AG04450 (cell line): Measurements from ENCODE around the gene TMCC2. TPM values are rescaled to one million over a fixed set of nuclear protein-coding genes. Genes with fewer than 3 reads are reported as not detected.

Experiments
- CTCF ChIA-PET: fragments of 300-600, 350-600 bp; formaldehyde crosslinking; extraction: SDS; loops from one replicate; lab custom pipeline; 2022; ENCODE audit warnings: antibody characterized with exemption, inconsistent platforms; lab: Charles Lee
- POLR2A ChIA-PET: fragments of 350-600 bp; formaldehyde crosslinking; extraction: SDS; loops from one replicate; lab custom pipeline; 2021; ENCODE audit warnings: antibody characterized with exemption, inconsistent platforms; lab: Yijun Ruan, JAX
- DNase-seq: peaks from one replicate; pipeline ENCODE4 v3.0.0-alpha.2; 2011; ENCODE audit warnings: low read depth, low spot score
- H3K27ac ChIP-seq: one replicate; pipeline ENCODE4 v1.5.1; 2012; ENCODE audit warnings: low read depth, low read length, control low read depth
- H3K27me3 ChIP-seq: one replicate; pipeline ENCODE4 v1.6.0; 2012; ENCODE audit warnings: low read length; ENCODE audit not compliant: control insufficient read depth, insufficient read depth
- H3K4me3 ChIP-seq: 2 replicates; pipeline ENCODE4 v1.5.1; 2011; ENCODE audit warnings: mild to moderate bottlenecking, low read depth, low read length, control low read depth
- H3K9me3 ChIP-seq: 2 replicates; pipeline ENCODE4 v1.5.1; 2012; ENCODE audit warnings: low read length; ENCODE audit not compliant: control insufficient read depth, insufficient read depth
- polyA plus RNA-seq: library from polyadenylated mRNA; depleted of rRNA; stranded (reverse); fragments of >200 nt; gene quantifications from 2 replicates; pipeline ENCODE4 v1.2.3, GENCODE V29; 2011
- TF ChIP-seq, protein P1 (sequence below): IDR thresholded peaks from 2 replicates; pipeline ENCODE4 v1.5.1; 2011; ENCODE audit warnings: low read depth, low read length, control low read depth, inconsistent platforms

Gene TMCC2
- polyA plus RNA-seq, 1 experiment = 2.3 TPM

DNA sequence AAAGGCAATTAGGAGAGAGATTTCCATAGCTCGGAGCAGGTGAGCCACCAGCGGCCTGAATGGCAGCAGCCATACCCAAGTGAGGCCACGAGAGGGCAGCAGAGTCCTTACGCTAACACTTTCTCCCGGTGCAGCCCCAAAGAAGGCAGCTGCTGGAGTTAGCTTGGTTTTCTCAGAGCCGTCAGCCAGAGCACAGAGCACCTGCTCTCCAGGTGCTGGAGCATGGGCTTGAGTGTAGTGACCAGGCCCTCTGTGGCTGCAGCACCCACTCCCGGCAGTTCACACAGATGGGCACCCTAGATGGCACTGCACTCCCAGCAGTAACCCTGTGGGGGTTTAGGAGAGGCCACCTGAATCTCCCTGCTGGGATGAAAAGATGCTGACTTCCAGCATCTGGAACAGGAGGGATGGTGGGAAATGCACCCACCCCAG, 45.8 kb downstream of the TMCC2 start:
- TF ChIP-seq, protein P1, sequence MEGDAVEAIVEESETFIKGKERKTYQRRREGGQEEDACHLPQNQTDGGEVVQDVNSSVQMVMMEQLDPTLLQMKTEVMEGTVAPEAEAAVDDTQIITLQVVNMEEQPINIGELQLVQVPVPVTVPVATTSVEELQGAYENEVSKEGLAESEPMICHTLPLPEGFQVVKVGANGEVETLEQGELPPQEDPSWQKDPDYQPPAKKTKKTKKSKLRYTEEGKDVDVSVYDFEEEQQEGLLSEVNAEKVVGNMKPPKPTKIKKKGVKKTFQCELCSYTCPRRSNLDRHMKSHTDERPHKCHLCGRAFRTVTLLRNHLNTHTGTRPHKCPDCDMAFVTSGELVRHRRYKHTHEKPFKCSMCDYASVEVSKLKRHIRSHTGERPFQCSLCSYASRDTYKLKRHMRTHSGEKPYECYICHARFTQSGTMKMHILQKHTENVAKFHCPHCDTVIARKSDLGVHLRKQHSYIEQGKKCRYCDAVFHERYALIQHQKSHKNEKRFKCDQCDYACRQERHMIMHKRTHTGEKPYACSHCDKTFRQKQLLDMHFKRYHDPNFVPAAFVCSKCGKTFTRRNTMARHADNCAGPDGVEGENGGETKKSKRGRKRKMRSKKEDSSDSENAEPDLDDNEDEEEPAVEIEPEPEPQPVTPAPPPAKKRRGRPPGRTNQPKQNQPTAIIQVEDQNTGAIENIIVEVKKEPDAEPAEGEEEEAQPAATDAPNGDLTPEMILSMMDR = peak; percentile 97
- no peak for DNase-seq
- ChIA-PET CTCF (interaction anchor here (0.5 to 13.5 kb wide), 33 partner anchors 9 to 247 kb away, joined by 3 to 603 read pairs (median 6); partner anchors contain the start of genes KLHDC8A and NUAK2), POLR2A (interaction anchor here (0.6 to 1.4 kb wide), 9 partner anchors 11 to 99 kb away, joined by 3 to 16 read pairs (median 5); partner anchors contain the start of gene NUAK2)
- Histone ChIP-seq H3K27me3 (no peaks in the 10 kb centered on the region), H3K4me3 (no peak overlapping the region), H3K9me3 (no peaks in the 10 kb centered on the region; the same call in 1 of the 2 replicates), H3K27ac (no peak overlapping the region)

DNA sequence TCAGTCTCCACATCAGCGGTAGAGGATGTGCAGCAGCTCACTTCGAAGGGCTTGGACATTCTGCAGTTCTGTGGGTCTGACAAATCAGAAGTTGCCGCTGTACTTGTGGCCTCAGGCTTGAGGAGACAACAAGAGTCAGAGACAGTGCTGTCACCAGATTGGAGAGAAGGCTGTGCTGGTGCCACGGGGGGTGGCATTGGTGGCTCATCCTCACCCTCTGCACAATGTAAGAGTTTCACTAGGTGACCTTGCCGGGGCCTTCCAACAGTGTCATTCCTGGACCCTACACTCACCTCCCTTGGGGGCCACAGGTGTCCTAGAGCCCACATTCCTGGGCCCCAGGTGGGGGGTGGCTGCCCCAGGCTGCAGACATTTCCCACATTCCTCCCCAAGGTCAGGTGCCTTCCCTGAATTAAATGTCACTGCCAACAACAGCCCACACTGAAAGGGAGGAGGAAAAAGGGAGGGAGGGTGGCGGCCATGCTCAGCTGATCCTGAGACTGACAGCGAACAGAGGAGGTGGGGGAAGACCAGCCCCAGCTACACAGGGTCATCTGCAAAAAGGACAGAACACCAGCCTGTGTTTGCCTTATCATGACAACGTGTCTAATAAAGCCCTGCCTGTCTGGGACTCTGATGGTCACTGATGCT, 46.4 kb downstream of the TMCC2 start:
- ChIA-PET CTCF (interaction anchor here (0.5 to 13.5 kb wide), 33 partner anchors 8 to 247 kb away, joined by 3 to 603 read pairs (median 6); partner anchors contain the start of genes KLHDC8A and NUAK2), POLR2A (interaction anchor here (0.6 to 1.4 kb wide), 9 partner anchors 11 to 99 kb away, joined by 3 to 16 read pairs (median 5); partner anchors contain the start of gene NUAK2)
- TF ChIP-seq, protein P1 = no peak
- Histone ChIP-seq H3K27me3 (no peaks in the 10 kb centered on the region), H3K27ac (no peak overlapping the region), H3K9me3 (no peaks in the 10 kb centered on the region; the same call in 1 of the 2 replicates), H3K4me3 (no peak overlapping the region)
- DNase-seq = no peak

DNA sequence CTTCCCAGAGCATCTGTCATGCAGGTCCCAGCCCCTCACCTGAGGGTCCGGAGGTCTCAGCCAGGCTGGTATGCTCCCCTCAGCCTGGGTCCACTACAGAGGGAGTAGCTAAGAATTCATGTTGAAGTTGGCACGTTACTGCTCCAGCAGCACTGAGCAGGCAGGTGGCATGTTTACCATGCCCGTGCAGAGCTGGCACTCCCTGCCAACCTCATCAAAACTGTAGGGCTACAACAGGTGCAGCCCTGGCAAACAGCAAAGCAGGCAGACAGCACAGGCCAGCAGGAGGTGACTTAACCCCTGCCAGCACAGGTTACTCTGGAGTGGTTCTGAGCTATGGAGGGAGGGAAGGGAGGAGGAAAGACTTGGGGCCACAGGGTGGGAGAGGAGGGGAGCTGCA, 47.4 kb downstream of the TMCC2 start:
- TF ChIP-seq, protein P1 = no peak
- CTCF ChIA-PET = interaction anchor here (1.0 to 13.5 kb wide), 6 partner anchors 10 to 249 kb away, joined by 3 to 603 read pairs (median 6); partner anchors contain the start of gene NUAK2
- Histone ChIP-seq H3K27me3 (no peaks in the 10 kb centered on the region), H3K9me3 (no peaks in the 10 kb centered on the region; the same call in 1 of the 2 replicates), H3K4me3 (no peak overlapping the region), H3K27ac (no peak overlapping the region)
- POLR2A ChIA-PET = no interaction called here
- no peak for DNase-seq

DNA sequence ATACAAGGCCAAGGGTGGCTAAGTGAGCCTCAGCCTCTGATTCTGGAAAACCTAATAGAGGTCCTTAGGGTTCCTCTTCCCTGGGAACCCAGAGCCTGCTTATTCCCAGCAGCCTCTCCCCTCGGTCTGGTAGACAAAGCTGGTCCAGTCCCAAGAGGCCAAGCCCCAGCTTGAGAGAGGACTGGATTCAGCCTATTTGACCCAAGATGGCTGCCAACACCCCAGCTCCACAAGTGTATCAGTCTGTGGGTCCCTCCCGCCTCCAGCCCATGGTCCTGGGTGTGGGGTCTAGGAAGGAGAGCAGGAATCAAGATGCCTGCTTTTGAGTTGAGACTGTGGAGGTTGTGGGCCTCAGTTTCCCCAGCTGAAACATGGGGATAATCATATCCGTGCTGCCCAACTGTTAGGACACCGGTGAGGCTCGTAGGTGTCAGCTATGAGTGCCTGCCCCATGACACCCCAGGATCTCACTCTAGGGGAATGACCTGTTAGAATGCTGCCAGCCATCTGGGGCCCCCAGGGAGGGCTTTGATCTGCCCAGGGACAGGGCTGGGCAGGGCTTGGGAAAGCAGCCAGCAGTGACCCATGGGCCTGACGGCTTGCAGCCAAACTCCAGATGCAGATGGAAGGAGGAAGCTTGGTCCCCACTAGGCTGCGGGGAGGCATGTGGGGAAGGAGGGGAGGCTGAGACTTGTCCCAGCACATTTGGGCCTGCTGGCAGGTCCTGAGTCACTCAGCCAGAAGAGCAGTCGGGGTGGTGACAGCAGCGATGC, 48.4 kb downstream of the TMCC2 start:
- H3K4me3 ChIP-seq = no peak overlapping the region
- TF ChIP-seq, protein P1 = no peak
- ChIA-PET POLR2A (no interaction called here), CTCF (interaction anchor here (1.0 to 13.5 kb wide), 5 partner anchors 14 to 248 kb away, joined by 3 to 603 read pairs (median 5); partner anchors contain the start of gene NUAK2)
- DNase-seq = no peak
- H3K27ac ChIP-seq = no peak overlapping the region
- H3K27me3 ChIP-seq = no peaks in the 10 kb centered on the region
- no peaks in the 10 kb centered on the region; the same call in 1 of the 2 replicates for H3K9me3 ChIP-seq
